Fibroblast of mammary gland (primary cell): ENCODE results near the gene KCNJ1.
A peak's percentile ranks its signal among the peaks of the same experiment; 100 is the strongest.

Experiments
- DNase-seq: peaks from one replicate; pipeline ENCODE4 v3.0.0-alpha.2; 2010; ENCODE audit warnings: low read depth
- H3K4me3 ChIP-seq: 2 replicates; pipeline ENCODE4 v1.5.1; 2011; ENCODE audit warnings: low read depth, mild to moderate bottlenecking, low read length, moderate library complexity; ENCODE audit not compliant: control insufficient read depth
- TF ChIP-seq, protein P1 (sequence below): conservative IDR thresholded peaks from 2 replicates; pipeline ENCODE4 v1.5.1; 2011; ENCODE audit warnings: low read depth, low read length, inconsistent platforms; ENCODE audit not compliant: control insufficient read depth, insufficient read depth

Gene KCNJ1

DNA sequence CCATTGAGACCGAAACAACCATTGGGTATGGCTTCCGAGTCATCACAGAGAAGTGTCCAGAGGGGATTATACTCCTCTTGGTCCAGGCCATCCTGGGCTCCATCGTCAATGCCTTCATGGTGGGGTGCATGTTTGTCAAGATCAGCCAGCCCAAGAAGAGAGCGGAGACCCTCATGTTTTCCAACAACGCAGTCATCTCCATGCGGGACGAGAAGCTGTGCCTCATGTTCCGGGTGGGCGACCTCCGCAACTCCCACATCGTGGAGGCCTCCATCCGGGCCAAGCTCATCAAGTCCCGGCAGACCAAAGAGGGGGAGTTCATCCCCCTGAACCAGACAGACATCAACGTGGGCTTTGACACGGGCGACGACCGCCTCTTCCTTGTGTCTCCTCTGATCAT, 44.6 kb upstream of the KCNJ1 start:
- DNase-seq, result no peak
- TF ChIP-seq, protein P1, sequence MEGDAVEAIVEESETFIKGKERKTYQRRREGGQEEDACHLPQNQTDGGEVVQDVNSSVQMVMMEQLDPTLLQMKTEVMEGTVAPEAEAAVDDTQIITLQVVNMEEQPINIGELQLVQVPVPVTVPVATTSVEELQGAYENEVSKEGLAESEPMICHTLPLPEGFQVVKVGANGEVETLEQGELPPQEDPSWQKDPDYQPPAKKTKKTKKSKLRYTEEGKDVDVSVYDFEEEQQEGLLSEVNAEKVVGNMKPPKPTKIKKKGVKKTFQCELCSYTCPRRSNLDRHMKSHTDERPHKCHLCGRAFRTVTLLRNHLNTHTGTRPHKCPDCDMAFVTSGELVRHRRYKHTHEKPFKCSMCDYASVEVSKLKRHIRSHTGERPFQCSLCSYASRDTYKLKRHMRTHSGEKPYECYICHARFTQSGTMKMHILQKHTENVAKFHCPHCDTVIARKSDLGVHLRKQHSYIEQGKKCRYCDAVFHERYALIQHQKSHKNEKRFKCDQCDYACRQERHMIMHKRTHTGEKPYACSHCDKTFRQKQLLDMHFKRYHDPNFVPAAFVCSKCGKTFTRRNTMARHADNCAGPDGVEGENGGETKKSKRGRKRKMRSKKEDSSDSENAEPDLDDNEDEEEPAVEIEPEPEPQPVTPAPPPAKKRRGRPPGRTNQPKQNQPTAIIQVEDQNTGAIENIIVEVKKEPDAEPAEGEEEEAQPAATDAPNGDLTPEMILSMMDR, result no peak
- no peak overlapping the region for H3K4me3 ChIP-seq

DNA sequence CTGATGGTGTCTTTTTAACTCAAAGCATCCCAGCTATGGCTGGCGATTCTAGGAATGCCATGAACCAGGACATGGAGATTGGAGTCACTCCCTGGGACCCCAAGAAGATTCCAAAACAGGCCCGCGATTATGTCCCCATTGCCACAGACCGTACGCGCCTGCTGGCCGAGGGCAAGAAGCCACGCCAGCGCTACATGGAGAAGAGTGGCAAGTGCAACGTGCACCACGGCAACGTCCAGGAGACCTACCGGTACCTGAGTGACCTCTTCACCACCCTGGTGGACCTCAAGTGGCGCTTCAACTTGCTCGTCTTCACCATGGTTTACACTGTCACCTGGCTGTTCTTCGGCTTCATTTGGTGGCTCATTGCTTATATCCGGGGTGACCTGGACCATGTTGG, 44.1 kb upstream of the KCNJ1 start:
- DNase-seq, result no peak
- H3K4me3 ChIP-seq, result no peak overlapping the region
- TF ChIP-seq, protein P1, result no peak

DNA sequence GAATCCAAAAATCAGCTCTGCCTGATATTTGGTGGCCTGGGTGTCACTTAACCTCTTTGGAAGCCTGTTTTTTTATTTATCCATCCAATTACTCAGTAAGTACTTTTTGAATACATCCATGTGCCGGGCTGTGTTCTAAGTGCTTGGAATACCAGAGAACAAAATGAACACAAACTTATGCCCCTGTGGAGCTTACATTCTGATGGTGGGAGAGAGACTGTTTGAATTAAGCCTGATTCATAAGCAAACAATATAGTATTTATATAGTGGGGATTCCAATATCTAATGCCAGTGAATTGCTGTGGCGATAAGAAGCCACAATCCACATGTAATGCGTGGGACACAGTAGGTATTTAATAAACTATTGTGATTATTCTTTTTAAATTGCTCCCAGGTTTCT, 43.5 kb upstream of the KCNJ1 start:
- DNase-seq, result no peak
- H3K4me3 ChIP-seq, result no peak overlapping the region
- TF ChIP-seq, protein P1, result no peak

DNA sequence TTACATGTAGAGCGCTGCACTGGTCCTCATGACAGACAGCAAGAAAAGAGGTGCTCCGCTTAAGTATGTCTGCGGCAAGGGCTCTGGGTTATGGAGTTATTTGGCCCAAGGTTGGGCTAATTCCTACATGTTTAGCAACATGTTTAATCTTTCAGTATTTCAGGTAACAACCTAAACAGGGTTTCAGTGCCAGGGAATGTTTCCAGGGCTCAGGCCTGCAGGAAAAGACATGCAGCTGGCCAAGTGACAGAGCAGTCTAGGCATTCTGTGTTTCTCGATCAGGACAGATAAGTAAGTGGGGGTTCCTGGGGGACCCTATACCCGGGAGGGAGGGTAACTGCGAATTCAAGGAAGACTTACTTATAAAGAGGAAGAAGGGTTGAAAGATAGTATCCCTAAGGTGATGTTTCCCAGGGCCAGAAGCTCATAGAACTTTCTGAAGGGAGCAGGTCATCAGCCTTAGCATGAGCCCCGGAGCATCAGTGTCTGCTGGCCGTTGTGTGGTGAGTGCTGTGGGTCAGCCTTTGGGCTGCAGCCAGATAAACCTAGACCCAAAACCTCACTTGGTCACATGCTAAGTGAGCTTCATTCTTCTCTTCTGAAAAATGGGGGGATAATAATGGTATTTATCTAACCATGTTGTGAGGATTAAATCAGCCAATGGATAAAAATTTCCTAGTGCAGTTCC, 42.5 kb upstream of the KCNJ1 start:
- DNase-seq, result no peak
- TF ChIP-seq, protein P1, result no peak
- no peak overlapping the region for H3K4me3 ChIP-seq

DNA sequence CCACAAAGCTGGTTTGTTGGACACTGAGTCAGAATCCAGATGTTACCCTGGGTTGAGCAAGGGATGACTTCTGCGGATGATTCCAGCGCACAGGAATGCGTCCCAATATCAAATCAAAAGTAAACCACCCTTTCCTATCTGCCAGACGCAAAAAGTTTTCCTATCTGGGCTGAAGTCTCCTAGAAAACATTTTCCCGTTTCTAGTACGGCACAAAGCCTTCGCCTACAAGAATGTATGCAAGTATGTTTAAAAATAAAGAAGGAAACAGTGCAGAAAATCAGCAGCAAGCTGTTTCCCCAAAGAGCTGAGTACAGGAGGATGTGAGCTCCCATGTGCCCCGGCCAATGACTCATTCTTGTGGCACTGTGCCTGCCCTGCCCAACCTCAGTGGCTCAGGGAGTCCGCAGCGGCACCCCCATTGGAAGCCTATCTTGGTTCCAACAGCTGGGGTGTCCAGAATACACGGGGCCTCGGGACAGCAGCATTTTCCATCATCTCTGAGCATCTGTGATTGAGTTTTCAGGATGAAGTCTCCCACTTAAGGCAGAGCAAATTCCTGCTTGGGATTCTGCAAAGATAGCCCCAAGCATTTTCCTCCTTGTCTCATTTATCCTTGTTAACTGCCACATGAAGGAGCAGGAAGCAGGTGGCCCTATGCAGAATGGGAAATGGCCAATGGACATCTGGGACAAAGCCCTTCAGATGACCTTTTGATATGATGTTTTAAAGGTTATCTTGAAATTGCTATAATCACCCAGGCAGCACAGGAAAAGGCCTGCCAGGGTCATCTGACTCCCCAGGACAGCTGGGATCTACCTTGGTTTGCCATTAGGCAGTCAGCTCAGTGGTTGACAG, 41.5 kb upstream of the KCNJ1 start:
- H3K4me3 ChIP-seq, result peak overlapping the region; percentile 16
- TF ChIP-seq, protein P1, result no peak

DNA sequence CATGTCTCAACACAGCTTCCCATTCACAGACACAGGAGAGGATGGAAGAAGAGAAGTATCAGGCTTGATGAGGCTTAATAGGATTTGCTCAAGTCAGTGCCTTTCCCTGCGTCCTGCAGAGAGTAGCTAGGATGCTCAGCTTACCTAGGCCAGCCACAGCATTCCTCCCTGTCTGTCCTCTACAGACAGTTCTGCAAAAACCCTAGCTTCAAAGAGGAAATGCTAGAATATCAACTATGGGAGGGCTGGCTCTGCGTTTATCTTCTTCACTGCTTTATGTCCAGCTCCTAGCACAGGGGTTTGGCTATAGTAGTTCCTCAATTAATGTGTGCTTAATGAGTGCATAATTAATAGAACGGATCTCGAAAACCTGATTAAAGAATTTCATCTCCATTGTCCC, 40.5 kb upstream of the KCNJ1 start:
- TF ChIP-seq, protein P1, result no peak
- DNase-seq, result no peak
- no peak overlapping the region for H3K4me3 ChIP-seq

More for the DNA sequence above, 41.5 kb upstream of the KCNJ1 start:
- peak; percentile 78 for DNase-seq
